ENCODE measurements around the gene COL27A1.

DNA sequence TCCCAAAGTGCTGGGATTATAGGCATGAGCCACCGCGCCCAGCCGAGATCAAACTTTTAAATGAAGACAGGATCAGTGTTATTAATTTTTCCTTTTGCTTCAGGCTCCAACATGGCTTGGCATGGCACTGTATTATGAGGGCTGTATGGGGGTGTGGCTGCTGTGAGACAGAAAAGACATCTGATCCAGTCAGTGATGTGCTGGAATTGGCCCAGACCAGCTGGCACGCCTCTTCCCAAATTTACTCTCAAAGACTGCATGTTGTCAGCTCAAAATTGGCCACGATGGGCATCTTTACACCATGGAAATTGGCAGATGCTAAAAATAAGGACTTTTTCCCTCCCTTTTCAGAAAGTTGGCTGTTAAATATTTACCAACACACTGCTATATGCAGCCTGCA lies 12.1 kb upstream of the COL27A1 start:
- TF ChIP-seq EZH2phosphoT487 (IDR thresholded peaks at IDR 0.05; ENCODE audit: low read depth, severe bottlenecking, unreplicated experiment) (no peak), EZH2 (IDR thresholded peaks at IDR 0.05; ENCODE audit: borderline replicate concordance) (no peak)
